Measurements from ENCODE around the gene ZNF780B. TPM values are rescaled to one million over a fixed set of nuclear protein-coding genes. Genes with fewer than 3 reads are reported as not detected.

ZNF780B gene
- total and polyA plus RNA-seq, 2 donors (not counting 1 experiment from before 2014, with no cell fraction given): 8.5 to 57.6 TPM

DNA sequence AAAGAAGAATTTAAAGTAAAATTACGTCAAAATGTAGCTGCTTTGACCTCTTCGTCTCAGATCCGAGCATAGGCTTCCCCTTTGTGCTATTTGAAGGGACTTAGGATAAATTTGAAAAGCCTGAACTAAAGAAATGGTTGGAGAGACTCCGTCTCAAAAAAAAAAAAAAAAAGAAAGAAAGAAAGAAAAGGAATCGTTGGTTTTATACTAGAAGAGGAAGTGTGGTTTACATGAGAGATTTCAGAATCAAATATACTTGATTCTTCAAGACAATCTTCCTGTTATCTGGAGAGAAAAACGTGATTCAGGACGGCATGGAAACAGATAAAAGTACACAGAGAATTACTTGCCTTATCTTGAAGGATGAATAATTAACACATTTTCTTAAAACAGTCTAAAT is 474 bp upstream of the ZNF780B start:
- ATAC-seq (ENCODE audit: low read depth) (no peak), DNase-seq (no peak)
- peak overlapping the region; percentile 88 for H2AFZ ChIP-seq (ENCODE audit: insufficient read depth, low read depth, low read length, poor library complexity, severe bottlenecking)
- peaks cover 48% of the 10 kb centered on the region for H3K79me2 ChIP-seq (ENCODE audit: control insufficient read depth, insufficient read depth, low read length)
- H4K20me1 ChIP-seq (ENCODE audit: control insufficient read depth, insufficient read depth, low read length, poor library complexity, severe bottlenecking): peaks cover 30% of the 10 kb centered on the region
- peaks cover 49% of the 10 kb centered on the region for H3K4me1 Mint-ChIP-seq
- peak overlapping the region; percentile 76 to 78 for H3K27ac ChIP-seq (ENCODE audit: low read length in 2 of 2)
- TF ChIP-seq, protein P1, sequence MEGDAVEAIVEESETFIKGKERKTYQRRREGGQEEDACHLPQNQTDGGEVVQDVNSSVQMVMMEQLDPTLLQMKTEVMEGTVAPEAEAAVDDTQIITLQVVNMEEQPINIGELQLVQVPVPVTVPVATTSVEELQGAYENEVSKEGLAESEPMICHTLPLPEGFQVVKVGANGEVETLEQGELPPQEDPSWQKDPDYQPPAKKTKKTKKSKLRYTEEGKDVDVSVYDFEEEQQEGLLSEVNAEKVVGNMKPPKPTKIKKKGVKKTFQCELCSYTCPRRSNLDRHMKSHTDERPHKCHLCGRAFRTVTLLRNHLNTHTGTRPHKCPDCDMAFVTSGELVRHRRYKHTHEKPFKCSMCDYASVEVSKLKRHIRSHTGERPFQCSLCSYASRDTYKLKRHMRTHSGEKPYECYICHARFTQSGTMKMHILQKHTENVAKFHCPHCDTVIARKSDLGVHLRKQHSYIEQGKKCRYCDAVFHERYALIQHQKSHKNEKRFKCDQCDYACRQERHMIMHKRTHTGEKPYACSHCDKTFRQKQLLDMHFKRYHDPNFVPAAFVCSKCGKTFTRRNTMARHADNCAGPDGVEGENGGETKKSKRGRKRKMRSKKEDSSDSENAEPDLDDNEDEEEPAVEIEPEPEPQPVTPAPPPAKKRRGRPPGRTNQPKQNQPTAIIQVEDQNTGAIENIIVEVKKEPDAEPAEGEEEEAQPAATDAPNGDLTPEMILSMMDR (IDR thresholded peaks at IDR 0.05): no peak
- no peak for TF ChIP-seq EZH2 (IDR thresholded peaks at IDR 0.05; ENCODE audit: borderline replicate concordance, insufficient read depth, low read depth, low read length, poor library complexity, severe bottlenecking)
- peak overlapping the region; percentile 94 for H3K27ac Mint-ChIP-seq
- H3K4me3 ChIP-seq (ENCODE audit: control extremely low read depth in 1 of 5, extremely low read depth in 1 of 5, insufficient read depth in 1 of 5, low read depth in 2 of 5, low read length in 4 of 5): peak overlapping the region; percentile 65 to 86 (median 77)
- no peaks in the 10 kb centered on the region for H3K27me3 ChIP-seq (replicated peaks in 1 of 4; ENCODE audit: control extremely low read depth in 1 of 4, control insufficient read depth in 3 of 4, insufficient read depth in 4 of 4, low read length in 3 of 4)
- ChIA-PET POLR2A (interaction anchor here (0.7 kb wide), 2 partner anchors 33 to 691 kb away, joined by 4 to 5 read pairs; no protein-coding TSS in a partner anchor), CTCF (interaction anchor here (0.6 to 2.3 kb wide), 7 partner anchors 13 to 533 kb away, joined by 3 to 6 read pairs (median 5); partner anchors contain the start of genes PSMC4 and ZNF780A)
- no peaks in the 10 kb centered on the region for H3K27me3 Mint-ChIP-seq
- H3K4me1 ChIP-seq (ENCODE audit: control insufficient read depth in 2 of 2, insufficient read depth in 2 of 2, low read length in 2 of 2): peaks cover 13 to 17% of the 10 kb centered on the region in 2 donors
- peaks cover 3 to 19% (median 11%) of the 10 kb centered on the region in 3 donors for H3K9me3 ChIP-seq (ENCODE audit: control extremely low read depth in 1 of 3, control insufficient read depth in 2 of 3, insufficient read depth in 1 of 3, low read length in 2 of 3)
- H3K9me3 Mint-ChIP-seq (ENCODE audit: insufficient read depth): peaks cover 14% of the 10 kb centered on the region
- peak overlapping the region; percentile 86 for H3K9ac ChIP-seq (ENCODE audit: low read length)
- H3K4me2 ChIP-seq (replicated peaks; ENCODE audit: low read depth, low read length, poor library complexity, severe bottlenecking): peak overlapping the region; percentile 82
- 0% methylated on average over 3 of the region's 7 CpGs for WGBS (ENCODE audit: insufficient coverage)
- intact Hi-C loops (cut with micrococcal nuclease): loop anchor here (2.0 to 5.0 kb wide), 2 partner anchors 34 to 59 kb away; partner anchors contain the start of genes ZNF546 and ZNF780A
- H3K36me3 ChIP-seq (replicated peaks in 1 of 2; ENCODE audit: control extremely low read depth in 1 of 2, control insufficient read depth in 1 of 2, extremely low read depth in 1 of 2, insufficient read depth in 2 of 2, low read length in 1 of 2): peaks cover 0 to 3% of the 10 kb centered on the region in 2 experiments
- H3K4me3 Mint-ChIP-seq: peak overlapping the region; percentile 99

DNA sequence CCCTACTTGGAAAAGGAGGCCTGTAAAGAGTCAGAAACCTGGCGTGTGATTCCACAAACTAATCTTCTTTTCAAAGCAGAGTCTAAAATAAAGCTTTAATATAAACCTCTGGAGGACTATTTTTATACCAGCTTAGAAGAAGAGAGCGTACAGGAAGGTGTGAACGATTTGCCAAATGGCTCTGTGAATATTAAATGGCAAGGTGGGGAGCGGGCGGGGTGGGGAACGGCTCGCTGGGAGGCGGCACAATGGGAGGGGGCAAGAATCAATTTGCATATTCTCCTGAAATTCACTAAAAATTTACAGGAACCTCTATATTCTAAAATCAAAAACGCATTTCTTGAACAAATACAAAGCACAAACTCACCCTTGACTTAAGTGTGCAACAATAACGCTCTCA is 982 bp downstream of the ZNF780B start:
- Histone ChIP-seq H3K79me2 (ENCODE audit: control insufficient read depth, insufficient read depth, low read length) (peaks cover 57% of the 10 kb centered on the region), H3K4me2 (replicated peaks; ENCODE audit: low read depth, low read length, poor library complexity, severe bottlenecking) (peak overlapping the region; percentile 82), H3K27me3 (replicated peaks in 1 of 4; ENCODE audit: control extremely low read depth in 1 of 4, control insufficient read depth in 3 of 4, insufficient read depth in 4 of 4, low read length in 3 of 4) (no peaks in the 10 kb centered on the region), H3K27ac (ENCODE audit: low read length in 2 of 2) (peak overlapping the region in 1 of 2 donors; percentile 78), H3K4me1 (ENCODE audit: control insufficient read depth in 2 of 2, insufficient read depth in 2 of 2, low read length in 2 of 2) (peaks cover 13 to 17% of the 10 kb centered on the region in 2 donors), H4K20me1 (ENCODE audit: control insufficient read depth, insufficient read depth, low read length, poor library complexity, severe bottlenecking) (peaks cover 30% of the 10 kb centered on the region), H3K9ac (ENCODE audit: low read length) (peak overlapping the region; percentile 86), H3K4me3 (ENCODE audit: control extremely low read depth in 1 of 5, extremely low read depth in 1 of 5, insufficient read depth in 1 of 5, low read depth in 2 of 5, low read length in 4 of 5) (peak overlapping the region; percentile 65 to 86 (median 77)), H2AFZ (ENCODE audit: insufficient read depth, low read depth, low read length, poor library complexity, severe bottlenecking) (peak overlapping the region; percentile 88), H3K36me3 (replicated peaks in 1 of 2; ENCODE audit: control extremely low read depth in 1 of 2, control insufficient read depth in 1 of 2, extremely low read depth in 1 of 2, insufficient read depth in 2 of 2, low read length in 1 of 2) (peaks cover 4 to 8% of the 10 kb centered on the region in 2 experiments), H3K9me3 (ENCODE audit: control extremely low read depth in 1 of 3, control insufficient read depth in 2 of 3, insufficient read depth in 1 of 3, low read length in 2 of 3) (peaks cover 0 to 13% (median 10%) of the 10 kb centered on the region in 3 donors)
- no CpG with 5 or more reads among the region's 10 CpGs for WGBS (ENCODE audit: insufficient coverage)
- Mint-ChIP-seq H3K4me1 (peaks cover 50% of the 10 kb centered on the region), H3K27me3 (no peaks in the 10 kb centered on the region), H3K4me3 (peak overlapping the region; percentile 99), H3K9me3 (ENCODE audit: insufficient read depth) (peaks cover 11% of the 10 kb centered on the region), H3K27ac (peak overlapping the region; percentile 18)
- TF ChIP-seq, protein P1 (IDR thresholded peaks at IDR 0.05): no peak
- TF ChIP-seq EZH2 (IDR thresholded peaks at IDR 0.05; ENCODE audit: borderline replicate concordance, insufficient read depth, low read depth, low read length, poor library complexity, severe bottlenecking): no peak
- DNase-seq (no peak), ATAC-seq (ENCODE audit: low read depth) (no peak)
- intact Hi-C loops (cut with micrococcal nuclease): loop anchor here (5.0 kb wide), 1 partner anchor 58 kb away; the partner anchor contains the start of gene ZNF546
- POLR2A ChIA-PET: no interaction called here
- CTCF ChIA-PET: interaction anchor here (1.4 to 2.3 kb wide), 3 partner anchors 36 to 212 kb away, joined by 4 to 6 read pairs (median 5); partner anchors contain the start of genes PSMC4 and ZNF780A

All from B cell (primary cell).